DMS79 treated with DMSO at 0.1 percent for 48 hours (cell line): ENCODE measurements around the gene CABP4.

ENCODE experiments used
- DNase-seq: peaks from one replicate; lab custom pipeline; 2025; lab: John Stamatoyannopoulos, UW

The CABP4 gene

GRCh38 chr11:67435727-67436458 is 19.3 kb upstream of the CABP4 start:
- DNase-seq: no peak

GRCh38 chr11:67436459-67437081 is 18.6 kb upstream of the CABP4 start:
- no peak for DNase-seq

- no peak for DNase-seq
Measured at GRCh38 chr11:67437082-67437808, 17.9 kb upstream of the CABP4 start, which contains the start of gene PTPRCAP. PTPRCAP (minus strand) TSS chr11:67437682; CDS start chr11:67437619, 63 bp downstream.

- no peak for DNase-seq
Measured at GRCh38 chr11:67437809-67438157, 17.4 kb upstream of the CABP4 start.

GRCh38 chr11:67438158-67438902 is 16.8 kb upstream of the CABP4 start:
- no peak for DNase-seq

- DNase-seq: no peak
Measured at GRCh38 chr11:67439321-67440228, 15.6 kb upstream of the CABP4 start.

GRCh38 chr11:67440229-67441097 is 14.7 kb upstream of the CABP4 start:
- DNase-seq: no peak

- no peak for DNase-seq
Measured at GRCh38 chr11:67441098-67441563, 14.0 kb upstream of the CABP4 start.

- no peak for DNase-seq
Measured at GRCh38 chr11:67441731-67442351, 13.3 kb upstream of the CABP4 start.

GRCh38 chr11:67442504-67443404 is 12.4 kb upstream of the CABP4 start:
- no peak for DNase-seq

- no peak for DNase-seq
Measured at GRCh38 chr11:67445515-67445914, 9.6 kb upstream of the CABP4 start.

- DNase-seq: no peak
Measured at GRCh38 chr11:67448220-67448609, 6.9 kb upstream of the CABP4 start.

- DNase-seq: no peak
Measured at GRCh38 chr11:67449116-67449844, 5.9 kb upstream of the CABP4 start.

GRCh38 chr11:67450796-67451657 is 4.1 kb upstream of the CABP4 start:
- no peak for DNase-seq

GRCh38 chr11:67451658-67451976 is 3.5 kb upstream of the CABP4 start:
- DNase-seq: no peak

GRCh38 chr11:67452141-67452952 is 2.8 kb upstream of the CABP4 start, which contains the start of gene GPR152:
GPR152 (minus strand) TSS chr11:67452729; CDS start chr11:67452724, 5 bp downstream.
- DNase-seq: no peak
